RWPE2 (cell line): ENCODE data around the gene CABCOCO1.

Experiments used
- ATAC-seq: fragments of 200-7000 bp; cut with Tn5 transposase; 3 replicates; pipeline ENCODE4 v1.9.1; 2021; ENCODE audit warnings: low read depth
- DNase-seq: peaks from one replicate; pipeline ENCODE4 v3.0.0-alpha.2; 2020; ENCODE audit warnings: low spot score
- H3K27ac ChIP-seq: fragments of 450-650 bp; 2 replicates; pipeline ENCODE4 v1.5.1; 2017; ENCODE audit warnings: mild to moderate bottlenecking; ENCODE audit not compliant: poor library complexity, severe bottlenecking
- H3K27me3 ChIP-seq: fragments of 250-450 bp; sonication (Bioruptor Pico); 2 replicates; pipeline ENCODE4 v1.5.1; 2021; ENCODE audit warnings: mild to moderate bottlenecking, moderate library complexity; ENCODE audit not compliant: insufficient read depth, poor library complexity, severe bottlenecking
- H3K36me3 ChIP-seq: fragments of 250-450 bp; sonication (Bioruptor Pico); 2 replicates; pipeline ENCODE4 v1.5.1; 2020; ENCODE audit warnings: low read depth, mild to moderate bottlenecking, moderate library complexity
- H3K4me1 ChIP-seq: fragments of 250-450 bp; sonication (Bioruptor Pico); 2 replicates; pipeline ENCODE4 v1.5.1; 2021; ENCODE audit warnings: mild to moderate bottlenecking, moderate library complexity; ENCODE audit not compliant: insufficient read depth, poor library complexity, severe bottlenecking
- H3K4me3 ChIP-seq: fragments of 250-450 bp; sonication (Bioruptor Pico); 2 replicates; pipeline ENCODE4 v1.5.1; 2021; ENCODE audit warnings: mild to moderate bottlenecking, moderate library complexity; ENCODE audit not compliant: severe bottlenecking
- H3K9me3 ChIP-seq: fragments of 250-450 bp; sonication (Bioruptor Pico); 2 replicates; pipeline ENCODE4 v1.5.1; 2021; ENCODE audit warnings: mild to moderate bottlenecking, moderate library complexity; ENCODE audit not compliant: severe bottlenecking
- TF ChIP-seq, protein P1 (sequence below): fragments of 450-650 bp; IDR thresholded peaks from one replicate; pipeline ENCODE4 v1.5.1; 2017; ENCODE audit warnings: mild to moderate bottlenecking, moderate library complexity; ENCODE audit not compliant: poor library complexity, severe bottlenecking

CABCOCO1 gene

DNA sequence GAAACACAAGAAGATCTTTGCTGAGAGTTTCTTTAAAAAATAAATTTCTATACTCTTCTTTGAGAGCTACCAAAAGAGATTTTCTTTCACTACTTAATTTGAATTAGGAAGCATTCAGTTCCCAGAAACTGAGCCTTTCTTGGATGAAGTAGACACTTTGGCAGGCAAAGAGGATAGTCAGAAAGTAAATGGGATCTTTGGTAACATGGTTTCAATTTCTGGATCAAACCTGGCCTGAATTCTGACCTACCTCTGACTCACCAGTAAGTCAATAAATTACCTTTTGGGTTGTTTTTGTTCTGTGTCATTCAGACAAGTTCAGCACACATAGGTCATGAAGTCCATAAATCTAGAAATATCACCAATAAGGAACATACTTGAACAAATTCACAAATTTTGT is 26.8 kb upstream of the CABCOCO1 start:
- TF ChIP-seq, protein P1, sequence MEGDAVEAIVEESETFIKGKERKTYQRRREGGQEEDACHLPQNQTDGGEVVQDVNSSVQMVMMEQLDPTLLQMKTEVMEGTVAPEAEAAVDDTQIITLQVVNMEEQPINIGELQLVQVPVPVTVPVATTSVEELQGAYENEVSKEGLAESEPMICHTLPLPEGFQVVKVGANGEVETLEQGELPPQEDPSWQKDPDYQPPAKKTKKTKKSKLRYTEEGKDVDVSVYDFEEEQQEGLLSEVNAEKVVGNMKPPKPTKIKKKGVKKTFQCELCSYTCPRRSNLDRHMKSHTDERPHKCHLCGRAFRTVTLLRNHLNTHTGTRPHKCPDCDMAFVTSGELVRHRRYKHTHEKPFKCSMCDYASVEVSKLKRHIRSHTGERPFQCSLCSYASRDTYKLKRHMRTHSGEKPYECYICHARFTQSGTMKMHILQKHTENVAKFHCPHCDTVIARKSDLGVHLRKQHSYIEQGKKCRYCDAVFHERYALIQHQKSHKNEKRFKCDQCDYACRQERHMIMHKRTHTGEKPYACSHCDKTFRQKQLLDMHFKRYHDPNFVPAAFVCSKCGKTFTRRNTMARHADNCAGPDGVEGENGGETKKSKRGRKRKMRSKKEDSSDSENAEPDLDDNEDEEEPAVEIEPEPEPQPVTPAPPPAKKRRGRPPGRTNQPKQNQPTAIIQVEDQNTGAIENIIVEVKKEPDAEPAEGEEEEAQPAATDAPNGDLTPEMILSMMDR: no peak
- ATAC-seq: peak; percentile 91
- peak overlapping the region; percentile 79 for H3K27ac ChIP-seq

GRCh38 chr10:61639952-61640351 is 22.8 kb upstream of the CABCOCO1 start:
- Histone ChIP-seq H3K9me3 (no peaks in the 10 kb centered on the region), H3K27ac (no peak overlapping the region), H3K36me3 (no peaks in the 10 kb centered on the region), H3K27me3 (no peaks in the 10 kb centered on the region), H3K4me3 (no peak overlapping the region), H3K4me1 (peaks cover 32% of the 10 kb centered on the region)
- DNase-seq (no peak), ATAC-seq (no peak)
- TF ChIP-seq, protein P1: no peak

More for the DNA sequence above, 26.8 kb upstream of the CABCOCO1 start:
- Histone ChIP-seq H3K36me3 (no peaks in the 10 kb centered on the region), H3K4me1 (peaks cover 34% of the 10 kb centered on the region), H3K27me3 (no peaks in the 10 kb centered on the region), H3K9me3 (no peaks in the 10 kb centered on the region), H3K4me3 (no peak overlapping the region)
- no peak for DNase-seq

GRCh38 chr10:61640856-61641255 is 21.9 kb upstream of the CABCOCO1 start:
- no peak overlapping the region for H3K4me3 ChIP-seq
- no peak overlapping the region for H3K27ac ChIP-seq
- peaks cover 23% of the 10 kb centered on the region for H3K4me1 ChIP-seq
- DNase-seq (no peak), ATAC-seq (no peak)
- TF ChIP-seq, protein P1: no peak
- no peaks in the 10 kb centered on the region for H3K27me3 ChIP-seq
- no peaks in the 10 kb centered on the region for H3K36me3 ChIP-seq
- no peaks in the 10 kb centered on the region for H3K9me3 ChIP-seq

GRCh38 chr10:61642150-61642571 is 20.6 kb upstream of the CABCOCO1 start:
- ATAC-seq (no peak), DNase-seq (no peak)
- Histone ChIP-seq H3K4me3 (no peak overlapping the region), H3K9me3 (no peaks in the 10 kb centered on the region), H3K27ac (peak overlapping the region; percentile 84), H3K4me1 (peaks cover 14% of the 10 kb centered on the region), H3K27me3 (no peaks in the 10 kb centered on the region), H3K36me3 (no peaks in the 10 kb centered on the region)
- TF ChIP-seq, protein P1: no peak

DNA sequence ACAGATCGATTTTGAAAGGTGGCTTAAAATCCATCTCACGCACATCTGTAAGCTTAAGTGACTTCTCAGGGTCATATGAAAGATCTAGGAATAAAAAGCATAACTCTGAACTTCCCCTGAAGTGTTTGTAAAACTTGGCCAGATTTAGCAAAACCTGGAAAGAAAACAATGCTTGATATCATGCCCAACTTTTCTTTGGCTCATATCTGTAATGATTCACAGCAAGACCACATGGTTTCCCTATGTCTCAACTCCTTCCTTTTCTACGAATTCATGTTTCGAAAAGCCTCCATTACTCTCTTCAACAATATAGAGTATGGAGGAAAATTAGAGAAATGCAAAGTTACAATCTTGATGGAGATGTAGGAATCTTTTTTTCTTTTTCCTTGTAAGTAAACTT is 20.1 kb upstream of the CABCOCO1 start:
- ATAC-seq (peak; percentile 76), DNase-seq (no peak)
- Histone ChIP-seq H3K27me3 (no peaks in the 10 kb centered on the region), H3K36me3 (no peaks in the 10 kb centered on the region), H3K4me3 (no peak overlapping the region), H3K4me1 (peaks cover 14% of the 10 kb centered on the region), H3K27ac (peak overlapping the region; percentile 84), H3K9me3 (no peaks in the 10 kb centered on the region)
- TF ChIP-seq, protein P1: no peak
